GM23338 (cell line): Measurements from ENCODE around the gene ARL5C.

Source experiments
- CREB1 ChIP-seq: fragments of 250-450 bp; sonication (Bioruptor Pico); IDR thresholded peaks from 2 replicates; pipeline ENCODE4 v1.5.0; 2020; ENCODE audit warnings: low read depth, mild to moderate bottlenecking, moderate library complexity
- CTCF ChIP-seq, 2 experiments: fragments of 200-600 bp in 1 of 2; sonication (generic) in 1 of 2; conservative IDR thresholded peaks; 2 replicates each; pipeline versions ENCODE4 v1.5.1 to v1.6.1; 2016 to 2017; ENCODE audit warnings: antibody characterized with exemption in 2 of 2, low read depth in 2 of 2, mild to moderate bottlenecking in 2 of 2, moderate library complexity in 1 of 2
- EZH2phosphoT487 ChIP-seq: fragments of 200-600 bp; sonication (generic); IDR thresholded peaks from one replicate; pipeline ENCODE4 v1.8.1; 2018; ENCODE audit warnings: antibody characterized with exemption; ENCODE audit not compliant: unreplicated experiment
- REST ChIP-seq: IDR thresholded peaks from one replicate; pipeline ENCODE4 v1.6.1; 2018; ENCODE audit warnings: antibody characterized with exemption; ENCODE audit not compliant: unreplicated experiment

GRCh38 chr17:39200957-39201510, 35.1 kb upstream of the ARL5C start:
- TF ChIP-seq CTCF (conservative IDR thresholded peaks at IDR 0.05; ENCODE audit: low read depth in 2 of 2), result no peak
- no peak for TF ChIP-seq REST
- no peak for TF ChIP-seq EZH2phosphoT487
- TF ChIP-seq CREB1 (CRISPR knock-in tag), result no peak
